Heart right ventricle (tissue), 16 donors: ENCODE data around the gene SPIRE2. TPM values are rescaled to one million over a fixed set of nuclear protein-coding genes. Genes with fewer than 3 reads are reported as not detected.

Source experiments
- ATAC-seq, 8 donors: fragments of 200-7000 bp; cut with Tn5 transposase; one replicate each; pipeline ENCODE4 v1.9.1; 2020; ENCODE audit warnings: mild to moderate bottlenecking in 8 of 8, moderate library complexity in 8 of 8, moderate number of reproducible peaks in 1 of 8
- DNase-seq, 2 donors: peaks; one replicate each; pipeline ENCODE4 v3.0.0-alpha.2; 2020
- H3K27ac ChIP-seq, 10 donors: fragments of 200-600 bp; sonication (generic) in 2 of 10; one replicate each; pipeline versions ENCODE4 v1.5.0 to v1.8.0; 2020 to 2022; ENCODE audit warnings: mild to moderate bottlenecking in 3 of 10
- H3K27me3 ChIP-seq, 7 donors: fragments of 200-600 bp; one replicate each; pipeline ENCODE4 v1.8.0; 2021 to 2022; ENCODE audit warnings: mild to moderate bottlenecking in 2 of 7
- H3K36me3 ChIP-seq, 9 donors: fragments of 200-600 bp; sonication (generic) in 1 of 9; one replicate each; pipeline versions ENCODE4 v1.5.0 to v1.8.0; 2020 to 2022; ENCODE audit warnings: mild to moderate bottlenecking in 2 of 9
- H3K4me1 ChIP-seq, 9 donors: fragments of 200-600 bp; sonication (generic) in 1 of 9; one replicate each; pipeline versions ENCODE4 v1.5.0 to v1.8.0; 2020 to 2022; ENCODE audit warnings: mild to moderate bottlenecking in 4 of 9
- H3K4me3 ChIP-seq, 10 donors: fragments of 200-600 bp; sonication (generic) in 2 of 10; one replicate each; pipeline versions ENCODE4 v1.5.0 to v1.8.0; 2020 to 2022; ENCODE audit warnings: mild to moderate bottlenecking in 7 of 10, moderate library complexity in 2 of 10
- H3K9me3 ChIP-seq, 11 donors: fragments of 200-600 bp in 10 of 11; sonication (generic) in 2 of 11; one replicate each; pipeline versions ENCODE4 v1.5.0 to v1.8.0; 2013 to 2022; ENCODE audit warnings: mild to moderate bottlenecking in 2 of 11, control low read depth in 1 of 11, moderate library complexity in 1 of 11
- CTCF ChIP-seq, 9 donors: fragments of 200-600 bp; sonication (generic) in 2 of 9; IDR thresholded peaks; one replicate each; pipeline versions ENCODE4 v1.5.0 to v1.8.0; 2021 to 2022; ENCODE audit warnings: antibody characterized with exemption in 9 of 9, mild to moderate bottlenecking in 5 of 9, moderate library complexity in 1 of 9
- WGBS, 2 donors: extraction: QIAGEN DNeasy Blood & Tissue Kit; methylation state at CpG; one replicate each; pipeline ENCODE4 v1.1.7; 2013; ENCODE audit warnings: inconsistent platforms in 1 of 2; 5-methylcytosine and 5-hydroxymethylcytosine counted together
- intact Hi-C, 10 donors: fragments of 100-400 bp; cut with DNase I; formaldehyde crosslinking; loops; one replicate each; pipeline versions ENCODE4 v1.11.1 to v1.14.2; 2022
- polyA plus RNA-seq, 2 donors: library from polyadenylated mRNA; stranded (reverse); fragments of 200-250 nt; gene quantifications; one replicate each; pipeline ENCODE4 v1.2.3, GENCODE V29; 2013
- total RNA-seq, 10 donors: library from RNA; stranded (reverse); fragmentation: NEBNext Ultra II Directional in 3 of 10; extraction: Animal tissue kit (Norgen Biotek cat#: 25700) in 3 of 10; gene quantifications; one replicate each; pipeline versions ENCODE4 v1.2.1 to v1.2.4, GENCODE V29; 2021 to 2023
- donor health status: Arrhythmogenic right ventricular cardiomyopathy.
- donor health status: ischemic (EF 13 %, LVEDD 7.1; RV severe dilation, severe dysfunction).
- donor health status: healthy with polysubstance abuse.
- donor health status: DM: no; HTN: yes; CAD: no.
- donor health status: DM: no; HTN: no; CAD: no.
- donor health status: ischemic (EF 25% LVEDD 6.9; RV normal size, moderate dysfunction).
- donor health status: ischemic (EF 25% LVEDD 5.7; RV mildly dilated, moderate dysfunction).
- donor health status: healthy.
- donor health status: DM: yes; HTN: yes; CAD: no.
- donor health status: Ischemic cardiomyopathy.
- donor health status: ischemic (EF 35%, LVEDD 5.7; RV mildly dilated, moderate dysfunction).
- donor health status: nonischemic (EF 11% LVEDD 7.7; RV severe dilation, severe dysfunction).
- donor health status: DM: yes; HTN: yes; CAD: no.
- donor health status: PGD.
- donor health status: ischemic (EF 29% LVEDD 5.4; RV normal size, mild dysfunction).
- donor health status: nonischemic (EF 23%, LVEDD 6.1; RV moderate dilation, normal function).

Gene SPIRE2
- total and polyA plus RNA-seq, 12 donors = 0.46 to 1.9 (median 1.2) TPM

- no peak for DNase-seq
- no peak overlapping the region for H3K27ac ChIP-seq
- WGBS, 2 donors = 88 to 91% methylated on average over 16 of the region's 16 CpGs
- H3K27me3 ChIP-seq = no peaks in the 10 kb centered on the region
- no peaks in the 10 kb centered on the region for H3K9me3 ChIP-seq
- peaks cover 0 to 24% (median 17%) of the 10 kb centered on the region in 9 donors for H3K4me1 ChIP-seq
- H3K4me3 ChIP-seq = no peak overlapping the region
- no peak for ATAC-seq
- H3K36me3 ChIP-seq = no peaks in the 10 kb centered on the region
- no peak for TF ChIP-seq CTCF (IDR thresholded peaks at IDR 0.05)
- intact Hi-C loops = loop anchor here (1.0 to 10.0 kb wide), 11 partner anchors 62 to 158 kb away; partner anchors contain the start of gene SPATA2L (in 4 of the 10)
Observed at GRCh38 chr16:89859615-89860007, 31.3 kb downstream of the SPIRE2 start.

DNA sequence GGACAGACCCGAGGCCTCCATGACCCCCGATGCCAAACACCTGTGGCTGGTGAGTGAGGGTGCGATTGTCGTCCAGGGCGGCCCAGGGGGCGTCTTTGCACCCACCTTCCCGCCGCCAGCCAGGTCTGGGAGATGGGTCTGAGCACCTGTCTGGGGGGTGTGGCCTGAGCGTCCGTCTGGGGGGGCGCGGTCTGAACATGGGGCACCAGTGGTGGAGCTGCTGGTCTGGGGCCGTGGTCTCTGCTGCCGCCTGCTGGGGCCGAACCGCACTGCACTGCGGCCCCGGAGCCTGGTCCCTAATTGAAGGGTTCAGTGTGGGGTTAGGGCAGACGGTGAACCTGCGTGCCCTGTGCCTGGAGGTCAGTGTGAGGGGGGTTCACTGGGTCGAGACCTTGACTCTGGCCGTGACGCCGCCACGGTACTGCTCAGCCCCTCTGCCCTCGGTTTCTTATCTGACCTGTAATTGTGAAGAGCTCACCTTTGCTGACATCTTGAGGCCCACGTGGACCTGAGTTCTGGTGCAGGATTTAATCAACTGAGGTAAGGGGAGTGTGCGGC is 32.6 kb downstream of the SPIRE2 start:
- Histone ChIP-seq H3K27me3 (no peaks in the 10 kb centered on the region), H3K36me3 (no peaks in the 10 kb centered on the region), H3K27ac (no peak overlapping the region), H3K4me3 (no peak overlapping the region), H3K4me1 (peaks cover 0 to 32% (median 21%) of the 10 kb centered on the region in 9 donors), H3K9me3 (no peaks in the 10 kb centered on the region)
- TF ChIP-seq CTCF (IDR thresholded peaks at IDR 0.05) = peak; percentile 91 to 98 (median 96)
- ATAC-seq (peak; percentile 64 to 81 (median 78)), DNase-seq (peak; percentile 49 to 71)
- intact Hi-C loops = loop anchor here in 9 of 10 donors (1.0 to 10.0 kb wide), 11 partner anchors 64 to 160 kb away; partner anchors contain the start of gene SPATA2L (in 3 of the 9)
- WGBS, 2 donors = 22 to 24% methylated on average over 28 of the region's 28 CpGs

DNA sequence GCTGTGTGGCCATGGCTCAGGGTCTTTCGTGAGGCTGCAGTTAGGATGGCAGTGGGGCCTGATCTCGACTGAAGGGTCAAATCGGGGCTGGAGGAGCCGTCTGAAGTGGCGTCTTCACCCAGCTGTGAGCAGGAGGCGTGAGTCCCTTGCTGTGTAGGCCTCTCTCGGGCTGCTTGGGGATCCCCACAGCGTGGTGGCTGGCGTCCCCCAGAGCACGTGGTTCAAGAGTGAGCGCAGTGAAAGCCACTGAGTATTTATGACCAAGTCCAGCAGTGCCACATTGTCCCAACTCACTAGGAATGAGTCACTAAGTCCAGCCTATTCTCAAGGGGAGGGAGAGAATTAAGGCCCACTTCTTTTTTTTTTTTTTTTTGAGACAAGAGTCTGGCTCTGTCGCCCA is 33.4 kb downstream of the SPIRE2 start:
- intact Hi-C loops = loop anchor here in 9 of 10 donors (1.0 to 10.0 kb wide), 10 partner anchors 64 to 159 kb away; partner anchors contain the start of gene SPATA2L (in 2 of the 9)
- WGBS, 2 donors = 97% methylated on average over 12 of the region's 12 CpGs
- H3K4me3 ChIP-seq = no peak overlapping the region
- H3K27me3 ChIP-seq = no peaks in the 10 kb centered on the region
- no peak for ATAC-seq
- H3K36me3 ChIP-seq = no peaks in the 10 kb centered on the region
- no peak overlapping the region for H3K27ac ChIP-seq
- H3K4me1 ChIP-seq = peaks cover 0 to 32% (median 21%) of the 10 kb centered on the region in 9 donors
- no peaks in the 10 kb centered on the region for H3K9me3 ChIP-seq
- no peak for TF ChIP-seq CTCF (IDR thresholded peaks at IDR 0.05)
- no peak for DNase-seq

- Histone ChIP-seq H3K4me3 (no peak overlapping the region), H3K36me3 (no peaks in the 10 kb centered on the region), H3K4me1 (peaks cover 0 to 32% (median 21%) of the 10 kb centered on the region in 9 donors), H3K9me3 (peaks cover 0 to 4% (median 2%) of the 10 kb centered on the region in 11 donors), H3K27me3 (no peaks in the 10 kb centered on the region), H3K27ac (peak overlapping the region in 6 of 10 donors; percentile 68 to 87 (median 80))
- ATAC-seq (no peak), DNase-seq (no peak)
- WGBS, 2 donors = 95 to 98% methylated on average over 6 of the region's 6 CpGs
- intact Hi-C loops = loop anchor here in 7 of 10 donors (5.0 to 10.0 kb wide), 7 partner anchors 65 to 160 kb away; partner anchors contain the start of gene SPATA2L (in 2 of the 7)
- TF ChIP-seq CTCF (IDR thresholded peaks at IDR 0.05) = no peak
Observed at GRCh38 chr16:89862732-89863131, 34.5 kb downstream of the SPIRE2 start.
